Activated CD4-positive, alpha-beta T cell treated with anti-CD3 and anti-CD28 coated beads, Interleukin-2, amount 50 U/mL, for 16 hours (primary cell): ENCODE data around the gene PRXL2C.

Experiments used
- DNase-seq: peaks from one replicate; pipeline ENCODE4 v3.0.0-alpha.2; 2020

The PRXL2C gene

GRCh38 chr9:96612105-96612965, 42.8 kb downstream of the PRXL2C start:
- no peak for DNase-seq

GRCh38 chr9:96611302-96611701, 43.8 kb downstream of the PRXL2C start:
- no peak for DNase-seq

DNA sequence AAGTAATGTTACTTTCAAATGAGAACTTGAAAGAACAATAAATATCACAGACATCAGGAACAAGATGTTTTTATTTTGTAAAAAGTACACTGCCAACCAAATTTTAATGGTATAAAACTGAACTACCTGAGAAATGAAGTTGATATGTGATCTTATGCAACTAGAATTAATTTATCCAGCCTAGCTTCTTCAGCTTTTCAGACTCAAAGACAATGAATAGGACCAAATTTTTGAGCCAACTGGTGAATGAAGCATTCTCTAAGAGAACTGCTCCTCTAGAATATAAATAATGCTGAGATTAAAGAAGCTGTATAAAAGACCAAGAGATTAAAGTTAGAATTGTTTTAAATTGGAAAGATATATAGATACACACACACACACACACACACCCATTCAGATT, 45.4 kb downstream of the PRXL2C start:
- DNase-seq, result no peak

DNA sequence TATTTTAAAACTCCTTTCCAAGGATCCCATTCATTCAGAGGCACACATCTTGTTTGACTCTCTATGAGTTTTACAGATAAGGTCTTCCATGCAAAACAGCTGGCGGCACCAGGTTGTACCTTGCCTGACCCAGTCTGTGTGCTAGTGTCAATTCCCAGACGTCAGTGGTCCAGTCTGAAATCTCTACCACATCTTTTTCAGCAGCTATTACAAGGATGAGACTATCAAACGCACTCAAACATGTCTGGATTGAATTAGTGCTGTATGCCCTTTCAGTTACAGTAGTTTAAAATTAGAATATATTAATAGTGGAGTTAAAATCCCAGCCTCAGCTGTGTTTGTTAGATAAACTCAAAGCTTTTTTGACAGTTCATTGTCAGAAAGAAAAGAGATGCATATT, 47.1 kb downstream of the PRXL2C start:
- DNase-seq, result no peak

DNA sequence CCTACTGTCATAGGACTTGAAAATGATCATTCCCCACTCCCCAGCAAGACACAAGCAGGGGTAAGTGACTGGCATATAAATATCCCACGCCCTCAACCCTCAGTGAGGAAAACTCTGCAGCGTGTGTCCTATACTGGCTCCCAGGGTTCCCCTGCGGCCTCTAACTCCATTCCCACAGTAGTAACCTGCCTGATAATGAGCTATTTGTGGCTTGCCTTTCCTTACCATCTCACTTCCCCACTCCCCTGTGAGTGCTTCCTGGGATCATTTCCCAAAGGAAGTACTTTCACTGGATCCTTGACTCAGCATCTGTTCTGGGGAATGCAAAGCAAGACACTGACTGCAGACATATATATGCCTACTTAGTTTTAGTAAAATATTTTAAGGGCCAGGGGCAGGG, 49.8 kb downstream of the PRXL2C start:
- DNase-seq, result no peak

GRCh38 chr9:96604004-96604319, 51.2 kb downstream of the PRXL2C start:
- DNase-seq, result no peak

GRCh38 chr9:96603305-96604003, 51.7 kb downstream of the PRXL2C start:
- DNase-seq, result no peak

- no peak for DNase-seq
Observed at GRCh38 chr9:96599298-96599697, 55.8 kb downstream of the PRXL2C start.

DNA sequence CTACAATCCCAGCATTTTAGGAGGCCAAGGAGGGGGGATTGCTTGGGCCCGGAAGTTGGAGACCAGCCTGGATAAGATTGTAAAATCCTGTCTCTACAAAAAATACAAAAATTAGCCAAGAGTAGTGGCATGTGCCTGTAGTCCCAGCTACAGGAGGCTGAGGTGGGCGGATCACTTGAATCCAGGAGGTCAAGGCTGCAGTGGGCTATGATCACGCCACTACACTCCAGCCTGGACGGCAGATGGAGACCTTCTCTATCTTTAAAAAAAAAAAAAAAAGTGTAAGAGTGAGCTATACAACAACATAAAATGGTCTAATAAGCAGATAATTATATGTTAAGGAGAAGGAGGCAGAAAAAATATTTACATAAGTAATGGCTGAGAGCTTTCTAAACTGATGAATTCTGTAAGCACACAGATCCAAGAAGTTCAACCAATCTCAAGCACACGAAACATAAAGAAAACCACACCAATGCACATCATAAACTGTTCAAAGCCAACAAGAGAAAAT, 58.5 kb downstream of the PRXL2C start:
- no peak for DNase-seq
